HepG2 (cell line): ENCODE measurements around the gene MAPK8IP3. TPM values are rescaled to one million over a fixed set of nuclear protein-coding genes. Genes with fewer than 3 reads are reported as not detected.
"Not testable (repeated sequence)": the region's sequence is repeated elsewhere in the genome, so short reads cannot be mapped to it uniquely, and the experiment has no call there.

ENCODE experiments used
- ATAC-seq: fragments of 200-7000 bp; cut with Tn5 transposase; 3 replicates; pipeline ENCODE4 v1.9.1; 2020; ENCODE audit warnings: mild to moderate bottlenecking, moderate library complexity
- BruUV-seq: library from RNA; stranded (reverse); fragments of 400-500 nt; replicated peaks from 2 replicates; lab custom pipeline; 2021; lab: Mats Ljungman, UMichigan
- CTCF ChIA-PET: fragments of 300-600 bp; formaldehyde crosslinking; extraction: SDS; loops from one replicate; lab custom pipeline; 2021; ENCODE audit warnings: low total read pairs, inconsistent platforms, low intra/inter-chr PET ratio; lab: Yijun Ruan, JAX
- POLR2A ChIA-PET: fragments of 350-600 bp; sonication (Branson Sonifier 250); formaldehyde crosslinking; loops from one replicate; lab custom pipeline; 2020; ENCODE audit warnings: antibody characterized with exemption, inconsistent platforms; lab: Yijun Ruan, JAX
- DNase-seq: peaks from one replicate; pipeline ENCODE4 v3.0.0-alpha.2; 2015; ENCODE audit warnings: low spot score
- FAIRE-seq: peaks from 3 replicates; lab custom pipeline; 2011; peaks lifted over from hg19 to GRCh38; lab: Jason Lieb, UNC
- H2AFZ ChIP-seq: one replicate; pipeline ENCODE4 v1.6.1; 2011; ENCODE audit warnings: low read length, inconsistent platforms
- H3K27ac ChIP-seq: fragments of 300-600 bp; 3 replicates; pipeline ENCODE4 v1.8.0; 2011; ENCODE audit warnings: mixed run types, mild to moderate bottlenecking, mixed read lengths, low read length, inconsistent platforms; ENCODE audit not compliant: insufficient read depth; ENCODE audit errors: extremely low read length
- H3K27me3 ChIP-seq, 2 experiments: fragments of 200-600 bp in 1 of 2; 2 replicates in 1 of 2; 3 replicates in 1 of 2; pipeline versions ENCODE4 v1.6.0 to v1.8.0; 2011; ENCODE audit warnings: low read length in 2 of 2, mild to moderate bottlenecking in 2 of 2, moderate library complexity in 2 of 2, inconsistent platforms in 1 of 2; ENCODE audit not compliant: insufficient read depth in 2 of 2, control insufficient read depth in 1 of 2
- H3K36me3 ChIP-seq, 2 experiments: fragments of 200-600 bp in 1 of 2; replicated peaks in 1 of 2; 2 replicates in 1 of 2; 3 replicates in 1 of 2; pipeline versions ENCODE4 v1.5.1 to v1.8.0; 2011; ENCODE audit warnings: low read length in 2 of 2, inconsistent platforms in 1 of 2; ENCODE audit not compliant: insufficient read depth in 2 of 2, control insufficient read depth in 1 of 2
- H3K4me1 ChIP-seq: 2 replicates; pipeline ENCODE4 v1.5.1; 2012; ENCODE audit warnings: low read length, inconsistent platforms; ENCODE audit not compliant: insufficient read depth
- H3K4me2 ChIP-seq: 2 replicates; pipeline ENCODE4 v1.6.0; 2011; ENCODE audit warnings: low read depth, low read length, inconsistent platforms
- H3K4me3 ChIP-seq, 3 experiments: fragments of 200-600 bp in 1 of 3; sonication (generic), shearing (Covaris generic) in 1 of 3; replicated peaks in 1 of 3; 2 replicates each; pipeline ENCODE4 v1.5.1; 2011 to 2016; ENCODE audit warnings: low read length in 3 of 3, inconsistent platforms in 2 of 3, low read depth in 2 of 3, mild to moderate bottlenecking in 2 of 3, control low read depth in 1 of 3, mixed read lengths in 1 of 3; ENCODE audit not compliant: insufficient read depth in 1 of 3
- H3K79me2 ChIP-seq: one replicate; pipeline ENCODE4 v1.6.1; 2011; ENCODE audit warnings: low read length, inconsistent platforms; ENCODE audit not compliant: insufficient read depth
- H3K9ac ChIP-seq: 2 replicates; pipeline ENCODE4 v1.6.0; 2011; ENCODE audit warnings: mild to moderate bottlenecking, low read depth, low read length, inconsistent platforms; ENCODE audit not compliant: insufficient read depth
- H3K9me3 ChIP-seq: 2 replicates; pipeline ENCODE4 v1.5.1; 2012; ENCODE audit warnings: mild to moderate bottlenecking, low read length
- H4K20me1 ChIP-seq: 2 replicates; pipeline ENCODE4 v1.6.0; 2011; ENCODE audit warnings: inconsistent platforms, mild to moderate bottlenecking, low read length, moderate library complexity; ENCODE audit not compliant: insufficient read depth
- BCL6 ChIP-seq: IDR thresholded peaks from 2 replicates; pipeline ENCODE4 v1.6.1; 2016; ENCODE audit warnings: missing genetic modification reagents, missing compliant biosample characterization
- HNRNPLL ChIP-seq: fragments of 200-400 bp; formaldehyde crosslinking; IDR thresholded peaks from 2 replicates; pipeline ENCODE4 v1.6.1; 2017; ENCODE audit warnings: mild to moderate bottlenecking, low read depth, low read length; ENCODE audit not compliant: poor library complexity, severe bottlenecking
- MAFF ChIP-seq: IDR thresholded peaks from 2 replicates; pipeline ENCODE4 v1.6.1; 2011; ENCODE audit warnings: low read depth, low read length, improper control_type of control experiment
- MEF2D ChIP-seq: sonication (generic); formaldehyde crosslinking; IDR thresholded peaks from 2 replicates; pipeline ENCODE4 v1.5.1; 2020; ENCODE audit warnings: mild to moderate bottlenecking, missing genetic modification reagents
- POLR2A ChIP-seq, 2 experiments: IDR thresholded peaks; 2 replicates each; pipeline ENCODE4 v1.6.1; 2011; ENCODE audit warnings: low read depth in 2 of 2, low read length in 2 of 2, mild to moderate bottlenecking in 1 of 2, moderate library complexity in 1 of 2; ENCODE audit not compliant: insufficient read depth in 1 of 2
- POLR2AphosphoS2 ChIP-seq: IDR thresholded peaks from 2 replicates; pipeline ENCODE4 v1.6.1; 2011; ENCODE audit warnings: low read depth, low read length, improper control_type of control experiment
- U2AF1 ChIP-seq: fragments of 200-400 bp; formaldehyde crosslinking; optimal IDR thresholded peaks from 2 replicates; pipeline ENCODE3; 2017; ENCODE audit warnings: mild to moderate bottlenecking, low read depth, low read length
- ZBTB38 ChIP-seq: sonication (generic); formaldehyde crosslinking; IDR thresholded peaks from 2 replicates; pipeline ENCODE4 v1.5.1; 2020; ENCODE audit warnings: mild to moderate bottlenecking, missing genetic modification reagents
- WGBS: methylation state at CpG from one replicate; pipeline ENCODE4 v1.1.6; 2017; ENCODE audit warnings: low lambda C conversion rate; 5-methylcytosine and 5-hydroxymethylcytosine counted together
- in situ Hi-C: cut with HindIII; loops from 2 replicates; pipeline ENCODE4 v1.10.0; 2017; ENCODE audit warnings: low pct_unique_long_range_greater_than_20kb; ENCODE audit not compliant: extremely low pct_ligation_motif_present
- intact Hi-C: fragments of 100-400 bp; cut with micrococcal nuclease; formaldehyde crosslinking; loops from one replicate; pipeline ENCODE4 v1.10.0; 2022; ENCODE audit not compliant: unreplicated experiment
- polyA plus RNA-seq, 8 experiments: library from polyadenylated mRNA; depleted of rRNA in 3 of 8; stranded (reverse) in 7 of 8; unstranded in 1 of 8; fragments of >200 nt; fragmentation: Illumina TruSeq in 4 of 8; extraction: Trizol in 4 of 8; gene quantifications; 2 replicates each; pipeline versions ENCODE4 v1.2.1 to v1.2.3, GENCODE V29; 2011 to 2016; ENCODE audit warnings: low read depth in 4 of 8, missing spikeins in 1 of 8, mixed read lengths in 1 of 8; ENCODE audit not compliant: insufficient read depth in 1 of 8
- total RNA-seq, 5 experiments: library from RNA; depleted of rRNA; stranded (reverse); fragments of >200 nt; fragmentation: Illumina TruSeq; extraction: Trizol; gene quantifications; 2 replicates each; pipeline ENCODE4 v1.2.3, GENCODE V29; 2016; ENCODE audit warnings: low read depth in 1 of 5
- TF ChIP-seq, protein P1 (sequence below): fragments of 450-650 bp; IDR thresholded peaks from 2 replicates; pipeline ENCODE4 v1.6.1; 2017; ENCODE audit warnings: mild to moderate bottlenecking
- TF ChIP-seq, protein P2 (sequence below): sonication (generic); formaldehyde crosslinking; IDR thresholded peaks from 2 replicates; pipeline ENCODE4 v1.5.1; 2020; ENCODE audit warnings: mild to moderate bottlenecking, moderate library complexity, missing genetic modification reagents
- TF ChIP-seq, protein P3 (sequence below): sonication (generic); formaldehyde crosslinking; IDR thresholded peaks from 2 replicates; pipeline ENCODE4 v1.4.0; 2020; ENCODE audit warnings: missing genetic modification reagents
- TF ChIP-seq, protein P4 (sequence below): sonication (generic); formaldehyde crosslinking; IDR thresholded peaks from 2 replicates; pipeline ENCODE4 v1.5.0; 2020; ENCODE audit warnings: missing genetic modification reagents, mild to moderate bottlenecking, borderline replicate concordance

MAPK8IP3 gene
- total and polyA plus RNA-seq, 2 of the 13 experiments (the other 11 are each of a cell fraction or from before 2014, with no cell fraction given) = 25.1 to 41.7 TPM

DNA sequence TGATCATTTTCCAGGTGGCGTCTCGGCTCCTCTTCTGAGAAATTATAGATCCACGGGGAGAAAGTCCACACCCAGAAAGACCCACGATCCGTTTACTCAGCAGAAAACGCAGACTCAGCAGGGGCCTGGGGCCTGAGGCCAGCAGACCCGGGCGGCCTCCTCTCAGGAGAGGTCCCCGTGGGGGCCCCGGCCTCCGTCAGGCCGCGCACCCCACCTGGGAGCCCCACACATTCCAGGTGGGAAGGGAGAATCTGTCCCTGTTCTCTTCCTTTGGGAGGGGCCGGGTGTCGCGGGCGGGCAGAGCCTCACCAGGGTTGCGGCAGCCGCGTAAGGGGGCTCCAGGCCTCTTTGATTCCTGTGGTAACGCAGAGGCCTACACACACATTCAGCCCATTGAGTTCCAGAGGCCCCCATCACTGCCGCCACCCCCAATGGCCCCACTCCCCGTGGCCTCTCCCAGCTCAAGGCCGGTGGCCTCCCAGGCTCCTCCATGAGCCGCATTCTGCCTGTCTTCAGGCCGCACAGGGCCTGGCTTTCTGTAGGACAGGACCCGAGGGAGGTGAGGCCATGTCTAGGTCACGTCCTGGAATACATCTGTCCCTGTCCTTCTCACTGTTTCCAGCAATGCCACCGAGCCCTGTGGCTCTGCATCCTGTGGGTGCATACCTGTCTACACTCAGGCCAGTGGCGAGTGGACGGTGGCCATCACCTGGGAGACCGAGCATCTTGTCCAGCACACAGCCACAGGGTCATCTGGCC lies 89.1 kb downstream of the MAPK8IP3 start (continued):
- TF ChIP-seq, protein P1, sequence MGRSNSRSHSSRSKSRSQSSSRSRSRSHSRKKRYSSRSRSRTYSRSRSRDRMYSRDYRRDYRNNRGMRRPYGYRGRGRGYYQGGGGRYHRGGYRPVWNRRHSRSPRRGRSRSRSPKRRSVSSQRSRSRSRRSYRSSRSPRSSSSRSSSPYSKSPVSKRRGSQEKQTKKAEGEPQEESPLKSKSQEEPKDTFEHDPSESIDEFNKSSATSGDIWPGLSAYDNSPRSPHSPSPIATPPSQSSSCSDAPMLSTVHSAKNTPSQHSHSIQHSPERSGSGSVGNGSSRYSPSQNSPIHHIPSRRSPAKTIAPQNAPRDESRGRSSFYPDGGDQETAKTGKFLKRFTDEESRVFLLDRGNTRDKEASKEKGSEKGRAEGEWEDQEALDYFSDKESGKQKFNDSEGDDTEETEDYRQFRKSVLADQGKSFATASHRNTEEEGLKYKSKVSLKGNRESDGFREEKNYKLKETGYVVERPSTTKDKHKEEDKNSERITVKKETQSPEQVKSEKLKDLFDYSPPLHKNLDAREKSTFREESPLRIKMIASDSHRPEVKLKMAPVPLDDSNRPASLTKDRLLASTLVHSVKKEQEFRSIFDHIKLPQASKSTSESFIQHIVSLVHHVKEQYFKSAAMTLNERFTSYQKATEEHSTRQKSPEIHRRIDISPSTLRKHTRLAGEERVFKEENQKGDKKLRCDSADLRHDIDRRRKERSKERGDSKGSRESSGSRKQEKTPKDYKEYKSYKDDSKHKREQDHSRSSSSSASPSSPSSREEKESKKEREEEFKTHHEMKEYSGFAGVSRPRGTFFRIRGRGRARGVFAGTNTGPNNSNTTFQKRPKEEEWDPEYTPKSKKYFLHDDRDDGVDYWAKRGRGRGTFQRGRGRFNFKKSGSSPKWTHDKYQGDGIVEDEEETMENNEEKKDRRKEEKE = no peak
- TF ChIP-seq POLR2A (IDR thresholded peaks at IDR 0.05; ENCODE audit: insufficient read depth in 1 of 2, low read depth in 2 of 2, low read length in 2 of 2) (0 out of 4 replicates have a peak, but pooled peaks of 1 of the 2 experiments have one; percentile 21), BCL6 (CRISPR knock-in tag) (no peak), ZBTB38 (CRISPR knock-in tag) (0 out of 2 replicates have a peak, but pooled peaks have one; percentile 39), U2AF1 (peak; percentile 8), POLR2AphosphoS2 (peak; percentile 63; the same call in 1 of the 2 replicates), HNRNPLL (peak; percentile 23), MEF2D (CRISPR knock-in tag) (no peak), MAFF (peak; percentile 57; the same call in 1 of the 2 replicates)
- TF ChIP-seq, protein P2, sequence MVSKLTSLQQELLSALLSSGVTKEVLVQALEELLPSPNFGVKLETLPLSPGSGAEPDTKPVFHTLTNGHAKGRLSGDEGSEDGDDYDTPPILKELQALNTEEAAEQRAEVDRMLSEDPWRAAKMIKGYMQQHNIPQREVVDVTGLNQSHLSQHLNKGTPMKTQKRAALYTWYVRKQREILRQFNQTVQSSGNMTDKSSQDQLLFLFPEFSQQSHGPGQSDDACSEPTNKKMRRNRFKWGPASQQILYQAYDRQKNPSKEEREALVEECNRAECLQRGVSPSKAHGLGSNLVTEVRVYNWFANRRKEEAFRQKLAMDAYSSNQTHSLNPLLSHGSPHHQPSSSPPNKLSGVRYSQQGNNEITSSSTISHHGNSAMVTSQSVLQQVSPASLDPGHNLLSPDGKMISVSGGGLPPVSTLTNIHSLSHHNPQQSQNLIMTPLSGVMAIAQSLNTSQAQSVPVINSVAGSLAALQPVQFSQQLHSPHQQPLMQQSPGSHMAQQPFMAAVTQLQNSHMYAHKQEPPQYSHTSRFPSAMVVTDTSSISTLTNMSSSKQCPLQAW (CRISPR knock-in tag) = 0 out of 2 replicates have a peak, but pooled peaks have one; percentile 3
- TF ChIP-seq, protein P3, sequence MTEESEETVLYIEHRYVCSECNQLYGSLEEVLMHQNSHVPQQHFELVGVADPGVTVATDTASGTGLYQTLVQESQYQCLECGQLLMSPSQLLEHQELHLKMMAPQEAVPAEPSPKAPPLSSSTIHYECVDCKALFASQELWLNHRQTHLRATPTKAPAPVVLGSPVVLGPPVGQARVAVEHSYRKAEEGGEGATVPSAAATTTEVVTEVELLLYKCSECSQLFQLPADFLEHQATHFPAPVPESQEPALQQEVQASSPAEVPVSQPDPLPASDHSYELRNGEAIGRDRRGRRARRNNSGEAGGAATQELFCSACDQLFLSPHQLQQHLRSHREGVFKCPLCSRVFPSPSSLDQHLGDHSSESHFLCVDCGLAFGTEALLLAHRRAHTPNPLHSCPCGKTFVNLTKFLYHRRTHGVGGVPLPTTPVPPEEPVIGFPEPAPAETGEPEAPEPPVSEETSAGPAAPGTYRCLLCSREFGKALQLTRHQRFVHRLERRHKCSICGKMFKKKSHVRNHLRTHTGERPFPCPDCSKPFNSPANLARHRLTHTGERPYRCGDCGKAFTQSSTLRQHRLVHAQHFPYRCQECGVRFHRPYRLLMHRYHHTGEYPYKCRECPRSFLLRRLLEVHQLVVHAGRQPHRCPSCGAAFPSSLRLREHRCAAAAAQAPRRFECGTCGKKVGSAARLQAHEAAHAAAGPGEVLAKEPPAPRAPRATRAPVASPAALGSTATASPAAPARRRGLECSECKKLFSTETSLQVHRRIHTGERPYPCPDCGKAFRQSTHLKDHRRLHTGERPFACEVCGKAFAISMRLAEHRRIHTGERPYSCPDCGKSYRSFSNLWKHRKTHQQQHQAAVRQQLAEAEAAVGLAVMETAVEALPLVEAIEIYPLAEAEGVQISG (CRISPR knock-in tag) = peak; percentile 19; the same call in 1 of the 2 replicates
- TF ChIP-seq, protein P4, sequence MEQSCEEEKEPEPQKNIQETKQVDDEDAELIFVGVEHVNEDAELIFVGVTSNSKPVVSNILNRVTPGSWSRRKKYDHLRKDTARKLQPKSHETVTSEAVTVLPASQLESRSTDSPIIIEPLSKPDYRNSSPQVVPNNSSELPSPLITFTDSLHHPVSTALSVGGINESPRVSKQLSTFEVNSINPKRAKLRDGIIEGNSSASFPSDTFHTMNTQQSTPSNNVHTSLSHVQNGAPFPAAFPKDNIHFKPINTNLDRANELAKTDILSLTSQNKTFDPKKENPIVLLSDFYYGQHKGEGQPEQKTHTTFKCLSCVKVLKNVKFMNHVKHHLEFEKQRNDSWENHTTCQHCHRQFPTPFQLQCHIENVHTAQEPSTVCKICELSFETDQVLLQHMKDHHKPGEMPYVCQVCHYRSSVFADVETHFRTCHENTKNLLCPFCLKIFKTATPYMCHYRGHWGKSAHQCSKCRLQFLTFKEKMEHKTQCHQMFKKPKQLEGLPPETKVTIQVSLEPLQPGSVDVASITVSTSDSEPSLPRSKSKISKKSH (CRISPR knock-in tag) = 0 out of 2 replicates have a peak, but pooled peaks have one; percentile 25
- TF ChIP-seq, all 625 proteins: peak for 20

DNA sequence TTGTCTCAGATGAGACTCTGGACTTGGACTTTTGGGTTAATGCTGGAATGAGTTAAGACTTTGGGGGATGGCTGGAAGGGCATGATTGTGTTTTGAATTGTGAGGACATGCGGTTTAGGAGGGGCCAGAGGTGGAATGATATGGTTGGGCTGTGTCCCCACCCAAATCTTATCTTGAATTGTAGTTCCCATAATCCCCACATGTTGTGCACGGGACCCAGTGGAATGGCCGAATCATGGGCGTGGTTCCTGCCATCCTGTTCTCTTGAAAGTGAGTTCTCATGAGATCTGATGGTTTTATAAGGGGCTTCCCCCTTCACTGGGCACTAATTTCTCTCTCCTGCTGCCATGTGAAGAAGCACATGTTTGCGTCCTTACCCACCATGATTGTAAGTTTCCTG lies 93.3 kb downstream of the MAPK8IP3 start:
- H3K27me3 ChIP-seq, DNase-seq, H3K4me2 ChIP-seq, H4K20me1 ChIP-seq, H3K4me3 ChIP-seq, POLR2A ChIA-PET, H3K27ac ChIP-seq, BruUV-seq, CTCF ChIA-PET, H3K36me3 ChIP-seq, intact Hi-C loops, FAIRE-seq, ATAC-seq, in situ Hi-C loops, H3K9ac ChIP-seq, H3K79me2 ChIP-seq, H2AFZ ChIP-seq: not testable (repeated sequence)
- WGBS = 84% methylated on average over 3 of the region's 5 CpGs
- Histone ChIP-seq H3K9me3 (peaks cover 24% of the 10 kb centered on the region), H3K4me1 (peaks cover 14% of the 10 kb centered on the region)
